Ovary (tissue), 9 donors: ENCODE measurements around the gene GRIN1. TPM values are rescaled to one million over a fixed set of nuclear protein-coding genes. Genes with fewer than 3 reads are reported as not detected.
"Not testable (repeated sequence)": the region's sequence is repeated elsewhere in the genome, so short reads cannot be mapped to it uniquely, and the experiment has no call there.

Source experiments
- DNase-seq, 5 donors: peaks; one replicate each; pipeline ENCODE4 v3.0.0-alpha.2; 2019 to 2020
- H3K27ac ChIP-seq, 2 donors: fragments of 200-600 bp; one replicate each; pipeline versions ENCODE4 v1.5.1 to v1.8.0; 2019 to 2022
- H3K27me3 ChIP-seq: fragments of 200-600 bp; one replicate; pipeline ENCODE4 v1.8.0; 2022
- H3K36me3 ChIP-seq: fragments of 200-600 bp; sonication (generic); one replicate; pipeline ENCODE4 v1.5.1; 2019
- H3K4me1 ChIP-seq: one replicate; pipeline ENCODE4 v1.8.1; 2013; ENCODE audit warnings: mild to moderate bottlenecking, moderate library complexity; ENCODE audit not compliant: insufficient read depth
- H3K4me3 ChIP-seq: fragments of 200-600 bp; sonication (generic); one replicate; pipeline ENCODE4 v1.5.1; 2017
- H3K9me3 ChIP-seq, 2 donors: fragments of 200-600 bp in 1 of 2; sonication (generic) in 1 of 2; one replicate each; pipeline versions ENCODE4 v1.5.1 to v1.8.1; 2013 to 2019; ENCODE audit warnings: mild to moderate bottlenecking in 1 of 2, moderate library complexity in 1 of 2
- CTCF ChIP-seq, 3 donors: fragments of 450-650 bp in 2 of 3; fragments of 200-600 bp in 1 of 3; IDR thresholded peaks; one replicate each; pipeline versions ENCODE4 v1.5.1 to v1.8.0; 2016 to 2022; ENCODE audit warnings: antibody characterized with exemption in 3 of 3, mild to moderate bottlenecking in 1 of 3
- EP300 ChIP-seq: sonication (generic); formaldehyde crosslinking; IDR thresholded peaks from one replicate; pipeline ENCODE4 v1.6.1; 2017; ENCODE audit warnings: antibody characterized with exemption
- POLR2A ChIP-seq: fragments of 450-650 bp; IDR thresholded peaks from one replicate; pipeline ENCODE4 v1.6.1; 2017; ENCODE audit warnings: antibody characterized with exemption, mild to moderate bottlenecking, moderate library complexity
- WGBS, 3 donors: extraction: QIAGEN DNeasy Blood & Tissue Kit in 1 of 3; methylation state at CpG; one replicate each; pipeline versions ENCODE4 v1.1.5 to v1.1.7; 2013 to 2017; 5-methylcytosine and 5-hydroxymethylcytosine counted together
- intact Hi-C, 4 donors: fragments of 100-400 bp; cut with DNase I; formaldehyde crosslinking; loops; one replicate each; pipeline versions ENCODE4 v1.11.0 to v1.15.1; 2022 to 2023
- polyA plus RNA-seq, 2 donors: library from polyadenylated mRNA; stranded (reverse); fragments of 200-250 nt in 1 of 2; fragments of 350-450 nt in 1 of 2; fragmentation: Illumina TruSeq in 1 of 2; extraction: RNeasy Lipid Tissue Mini Kit (QIAGEN cat#74804) in 1 of 2; gene quantifications; one replicate each; pipeline ENCODE4 v1.2.3, GENCODE V29; 2013 to 2014
- total RNA-seq, 7 donors: library from RNA; depleted of rRNA in 2 of 7; stranded (reverse); fragments of >200 nt in 2 of 7; fragmentation: NEBNext Ultra II Directional in 3 of 7; extraction: Animal tissue kit (Norgen Biotek cat#: 25700) in 3 of 7; gene quantifications; one replicate each; pipeline versions ENCODE4 v1.1.0 to v1.2.4, GENCODE V29; 2016 to 2023
- donor health status: DM: no; HTN: no; CAD: no; lungs with moderate emphysema.
- donor health status: DM: no; HTN: no; CAD: no.
- donor health status: Bipolar disorder and iron deficiency.
- donor health status: DM: yes; HTN: yes; CAD: no.
- donor health status: DM: no; HTN: no; CAD: no.
- donor health status: DM: yes; HTN: yes; CAD: no.

GRIN1 gene
- total and polyA plus RNA-seq, 9 donors, result 0.15 TPM; not detected in 8

GRCh38 chr9:137123468-137123837 is 15.5 kb upstream of the GRIN1 start:
- Histone ChIP-seq H3K9me3 (no peaks in the 10 kb centered on the region), H3K4me1 (peaks cover 4% of the 10 kb centered on the region), H3K27me3 (no peaks in the 10 kb centered on the region), H3K27ac (no peak overlapping the region), H3K36me3 (no peaks in the 10 kb centered on the region), H3K4me3 (no peak overlapping the region)
- TF ChIP-seq CTCF (IDR thresholded peaks at IDR 0.05) (no peak), POLR2A (no peak), EP300 (no peak)
- DNase-seq, result no peak
- 70 to 75% (median 72%) methylated on average over 5 of the region's 5 CpGs for WGBS, 3 donors
- intact Hi-C loops, result no loop called here

GRCh38 chr9:137123952-137124462 is 14.9 kb upstream of the GRIN1 start:
- H3K4me1 ChIP-seq, intact Hi-C loops, DNase-seq, H3K36me3 ChIP-seq, H3K27me3 ChIP-seq, H3K4me3 ChIP-seq, H3K9me3 ChIP-seq, H3K27ac ChIP-seq: not testable (repeated sequence)
- WGBS, 3 donors, result 88 to 93% (median 92%) methylated on average over 5 of the region's 5 CpGs

- H3K27ac ChIP-seq, result peak overlapping the region in 1 of 2 donors; percentile 5
- DNase-seq, result no peak
- H3K4me3 ChIP-seq, result no peak overlapping the region
- intact Hi-C loops, result loop anchor here in 1 of 4 donors (5.0 kb wide), 1 partner anchor 101 kb away; the partner anchor contains the start of genes CYSRT1 and RNF224
- no peaks in the 10 kb centered on the region for H3K36me3 ChIP-seq
- TF ChIP-seq CTCF (IDR thresholded peaks at IDR 0.05) (no peak), EP300 (no peak), POLR2A (no peak)
- 45 to 54% (median 51%) methylated on average over 3 of the region's 3 CpGs for WGBS, 3 donors
- H3K27me3 ChIP-seq, result no peaks in the 10 kb centered on the region
- peaks cover 12% of the 10 kb centered on the region for H3K4me1 ChIP-seq
- H3K9me3 ChIP-seq, result peaks cover 0 to 6% of the 10 kb centered on the region in 2 donors
Measured at GRCh38 chr9:137126786-137127185, 12.2 kb upstream of the GRIN1 start.

- TF ChIP-seq POLR2A (no peak), EP300 (no peak), CTCF (IDR thresholded peaks at IDR 0.05) (no peak)
- peaks cover 12% of the 10 kb centered on the region for H3K4me1 ChIP-seq
- no peaks in the 10 kb centered on the region for H3K36me3 ChIP-seq
- no peaks in the 10 kb centered on the region for H3K27me3 ChIP-seq
- WGBS, 3 donors, result 29 to 38% (median 36%) methylated on average over 24 of the region's 24 CpGs
- H3K4me3 ChIP-seq, result no peak overlapping the region
- H3K9me3 ChIP-seq, result peaks cover 0 to 6% of the 10 kb centered on the region in 2 donors
- no peak for DNase-seq
- intact Hi-C loops, result loop anchor here in 1 of 4 donors (5.0 kb wide), 1 partner anchor 100 kb away; the partner anchor contains the start of genes CYSRT1 and RNF224
- peak overlapping the region in 1 of 2 donors; percentile 5 for H3K27ac ChIP-seq
Measured at GRCh38 chr9:137127301-137128157, 11.4 kb upstream of the GRIN1 start.
